HepG2 (cell line): ENCODE data around the gene SNHG17. TPM values are rescaled to one million over a fixed set of nuclear protein-coding genes. Genes with fewer than 3 reads are reported as not detected.
A peak's percentile ranks its signal among the peaks of the same experiment; 100 is the strongest.

Experiments used
- ARNTL ChIP-seq: sonication (generic); formaldehyde crosslinking; IDR thresholded peaks from 2 replicates; pipeline ENCODE4 v1.4.0; 2020; ENCODE audit warnings: mild to moderate bottlenecking, missing genetic modification reagents
- ELF3 ChIP-seq: IDR thresholded peaks from 2 replicates; pipeline ENCODE4 v1.6.1; 2016; ENCODE audit warnings: missing genetic modification reagents, missing compliant biosample characterization
- FIP1L1 ChIP-seq: fragments of 200-400 bp; formaldehyde crosslinking; IDR thresholded peaks from 2 replicates; pipeline ENCODE4 v1.6.1; 2018; ENCODE audit warnings: low read depth, mild to moderate bottlenecking, low read length, moderate library complexity, borderline replicate concordance; ENCODE audit not compliant: insufficient read depth
- GATA4 ChIP-seq: sonication (generic); IDR thresholded peaks from 2 replicates; pipeline ENCODE4 v1.6.1; 2016; ENCODE audit warnings: antibody characterized with exemption, low read depth, borderline replicate concordance
- MTF1 ChIP-seq: sonication (generic); formaldehyde crosslinking; IDR thresholded peaks from 2 replicates; pipeline ENCODE4 v1.5.0; 2020; ENCODE audit warnings: missing genetic modification reagents
- REPIN1 ChIP-seq: sonication (generic); formaldehyde crosslinking; IDR thresholded peaks from 2 replicates; pipeline ENCODE4 v1.8.0; 2022; ENCODE audit warnings: missing genetic modification reagents, low read depth, mild to moderate bottlenecking, borderline replicate concordance
- SOX6 ChIP-seq, 2 experiments: fragments of 450-650 bp in 1 of 2; sonication (generic) in 1 of 2; formaldehyde crosslinking in 1 of 2; IDR thresholded peaks; 2 replicates each; pipeline versions ENCODE4 v1.4.0 to v1.6.1; 2017 to 2020; ENCODE audit warnings: antibody characterized with exemption in 1 of 2, mild to moderate bottlenecking in 1 of 2, missing genetic modification reagents in 1 of 2
- ZNF12 ChIP-seq: sonication (generic); formaldehyde crosslinking; IDR thresholded peaks from 2 replicates; pipeline ENCODE4 v1.5.0; 2020; ENCODE audit warnings: missing genetic modification reagents
- ZNF224 ChIP-seq: sonication (generic); formaldehyde crosslinking; IDR thresholded peaks from 2 replicates; pipeline ENCODE4 v1.5.0; 2020; ENCODE audit warnings: mild to moderate bottlenecking, missing genetic modification reagents
- ZNF274 ChIP-seq: sonication (generic); formaldehyde crosslinking; IDR thresholded peaks from 2 replicates; pipeline ENCODE4 v1.5.1; 2020; ENCODE audit warnings: mild to moderate bottlenecking, missing genetic modification reagents
- ZNF430 ChIP-seq: sonication (generic); formaldehyde crosslinking; IDR thresholded peaks from 2 replicates; pipeline ENCODE4 v1.9.0; 2021; ENCODE audit warnings: mild to moderate bottlenecking, missing genetic modification reagents
- ZNF749 ChIP-seq: sonication (generic); formaldehyde crosslinking; IDR thresholded peaks from 2 replicates; pipeline ENCODE4 v1.8.0; 2022; ENCODE audit warnings: mild to moderate bottlenecking, missing genetic modification reagents, moderate library complexity, borderline replicate concordance
- polyA plus RNA-seq, 8 experiments: library from polyadenylated mRNA; depleted of rRNA in 3 of 8; stranded (reverse) in 7 of 8; unstranded in 1 of 8; fragments of >200 nt; fragmentation: Illumina TruSeq in 4 of 8; extraction: Trizol in 4 of 8; gene quantifications; 2 replicates each; pipeline versions ENCODE4 v1.2.1 to v1.2.3, GENCODE V29; 2011 to 2016; ENCODE audit warnings: low read depth in 4 of 8, missing spikeins in 1 of 8, mixed read lengths in 1 of 8; ENCODE audit not compliant: insufficient read depth in 1 of 8
- total RNA-seq, 5 experiments: library from RNA; depleted of rRNA; stranded (reverse); fragments of >200 nt; fragmentation: Illumina TruSeq; extraction: Trizol; gene quantifications; 2 replicates each; pipeline ENCODE4 v1.2.3, GENCODE V29; 2016; ENCODE audit warnings: low read depth in 1 of 5
- TF ChIP-seq, protein P1 (sequence below): sonication (generic); formaldehyde crosslinking; IDR thresholded peaks from 2 replicates; pipeline ENCODE4 v1.5.0; 2020; ENCODE audit warnings: mild to moderate bottlenecking, missing genetic modification reagents, borderline replicate concordance
- TF ChIP-seq, protein P2 (sequence below): sonication (generic); formaldehyde crosslinking; IDR thresholded peaks from 2 replicates; pipeline ENCODE4 v1.8.1; 2023; ENCODE audit warnings: missing genetic modification reagents, inconsistent platforms, borderline replicate concordance
- TF ChIP-seq, protein P3 (sequence below): sonication (generic); formaldehyde crosslinking; IDR thresholded peaks from 2 replicates; pipeline ENCODE4 v1.5.1; 2020; ENCODE audit warnings: mild to moderate bottlenecking, moderate library complexity, missing genetic modification reagents
- TF ChIP-seq, protein P4 (sequence below): sonication (generic); formaldehyde crosslinking; IDR thresholded peaks from 2 replicates; pipeline ENCODE4 v1.4.0; 2020; ENCODE audit warnings: missing genetic modification reagents
- TF ChIP-seq, protein P5 (sequence below): sonication (generic); formaldehyde crosslinking; IDR thresholded peaks from 2 replicates; pipeline ENCODE4 v1.5.0; 2020; ENCODE audit warnings: missing genetic modification reagents

Gene SNHG17
- total and polyA plus RNA-seq, 2 of the 13 experiments (the other 11 are each of a cell fraction or from before 2014, with no cell fraction given): 26.2 to 41.2 TPM

DNA sequence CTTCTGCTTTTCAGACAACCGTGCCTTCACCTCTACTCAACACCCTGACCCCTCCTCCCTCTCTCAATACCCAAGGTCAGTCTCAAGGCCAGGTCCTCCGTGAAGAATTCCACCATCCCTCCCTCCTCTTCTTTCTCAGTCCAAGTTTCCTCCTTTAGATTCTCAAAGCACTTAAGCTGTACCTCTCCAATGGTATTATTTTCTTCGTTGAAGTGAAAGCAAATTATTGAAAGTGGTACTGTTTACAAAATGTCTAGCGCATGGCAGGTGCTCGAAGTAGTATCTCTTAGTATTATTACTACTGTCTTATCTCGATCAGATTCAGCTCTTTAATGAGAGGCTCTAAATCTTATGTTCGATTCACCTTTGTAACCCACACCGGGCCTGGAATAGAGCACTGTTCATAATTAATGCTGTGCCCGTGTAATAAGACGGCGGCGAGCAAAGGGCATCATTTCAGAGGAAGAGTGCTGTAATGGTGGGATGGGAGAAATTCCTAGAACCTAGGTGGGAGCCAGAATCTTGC, 36.9 kb upstream of the SNHG17 start (continued):
- TF ChIP-seq, protein P1, sequence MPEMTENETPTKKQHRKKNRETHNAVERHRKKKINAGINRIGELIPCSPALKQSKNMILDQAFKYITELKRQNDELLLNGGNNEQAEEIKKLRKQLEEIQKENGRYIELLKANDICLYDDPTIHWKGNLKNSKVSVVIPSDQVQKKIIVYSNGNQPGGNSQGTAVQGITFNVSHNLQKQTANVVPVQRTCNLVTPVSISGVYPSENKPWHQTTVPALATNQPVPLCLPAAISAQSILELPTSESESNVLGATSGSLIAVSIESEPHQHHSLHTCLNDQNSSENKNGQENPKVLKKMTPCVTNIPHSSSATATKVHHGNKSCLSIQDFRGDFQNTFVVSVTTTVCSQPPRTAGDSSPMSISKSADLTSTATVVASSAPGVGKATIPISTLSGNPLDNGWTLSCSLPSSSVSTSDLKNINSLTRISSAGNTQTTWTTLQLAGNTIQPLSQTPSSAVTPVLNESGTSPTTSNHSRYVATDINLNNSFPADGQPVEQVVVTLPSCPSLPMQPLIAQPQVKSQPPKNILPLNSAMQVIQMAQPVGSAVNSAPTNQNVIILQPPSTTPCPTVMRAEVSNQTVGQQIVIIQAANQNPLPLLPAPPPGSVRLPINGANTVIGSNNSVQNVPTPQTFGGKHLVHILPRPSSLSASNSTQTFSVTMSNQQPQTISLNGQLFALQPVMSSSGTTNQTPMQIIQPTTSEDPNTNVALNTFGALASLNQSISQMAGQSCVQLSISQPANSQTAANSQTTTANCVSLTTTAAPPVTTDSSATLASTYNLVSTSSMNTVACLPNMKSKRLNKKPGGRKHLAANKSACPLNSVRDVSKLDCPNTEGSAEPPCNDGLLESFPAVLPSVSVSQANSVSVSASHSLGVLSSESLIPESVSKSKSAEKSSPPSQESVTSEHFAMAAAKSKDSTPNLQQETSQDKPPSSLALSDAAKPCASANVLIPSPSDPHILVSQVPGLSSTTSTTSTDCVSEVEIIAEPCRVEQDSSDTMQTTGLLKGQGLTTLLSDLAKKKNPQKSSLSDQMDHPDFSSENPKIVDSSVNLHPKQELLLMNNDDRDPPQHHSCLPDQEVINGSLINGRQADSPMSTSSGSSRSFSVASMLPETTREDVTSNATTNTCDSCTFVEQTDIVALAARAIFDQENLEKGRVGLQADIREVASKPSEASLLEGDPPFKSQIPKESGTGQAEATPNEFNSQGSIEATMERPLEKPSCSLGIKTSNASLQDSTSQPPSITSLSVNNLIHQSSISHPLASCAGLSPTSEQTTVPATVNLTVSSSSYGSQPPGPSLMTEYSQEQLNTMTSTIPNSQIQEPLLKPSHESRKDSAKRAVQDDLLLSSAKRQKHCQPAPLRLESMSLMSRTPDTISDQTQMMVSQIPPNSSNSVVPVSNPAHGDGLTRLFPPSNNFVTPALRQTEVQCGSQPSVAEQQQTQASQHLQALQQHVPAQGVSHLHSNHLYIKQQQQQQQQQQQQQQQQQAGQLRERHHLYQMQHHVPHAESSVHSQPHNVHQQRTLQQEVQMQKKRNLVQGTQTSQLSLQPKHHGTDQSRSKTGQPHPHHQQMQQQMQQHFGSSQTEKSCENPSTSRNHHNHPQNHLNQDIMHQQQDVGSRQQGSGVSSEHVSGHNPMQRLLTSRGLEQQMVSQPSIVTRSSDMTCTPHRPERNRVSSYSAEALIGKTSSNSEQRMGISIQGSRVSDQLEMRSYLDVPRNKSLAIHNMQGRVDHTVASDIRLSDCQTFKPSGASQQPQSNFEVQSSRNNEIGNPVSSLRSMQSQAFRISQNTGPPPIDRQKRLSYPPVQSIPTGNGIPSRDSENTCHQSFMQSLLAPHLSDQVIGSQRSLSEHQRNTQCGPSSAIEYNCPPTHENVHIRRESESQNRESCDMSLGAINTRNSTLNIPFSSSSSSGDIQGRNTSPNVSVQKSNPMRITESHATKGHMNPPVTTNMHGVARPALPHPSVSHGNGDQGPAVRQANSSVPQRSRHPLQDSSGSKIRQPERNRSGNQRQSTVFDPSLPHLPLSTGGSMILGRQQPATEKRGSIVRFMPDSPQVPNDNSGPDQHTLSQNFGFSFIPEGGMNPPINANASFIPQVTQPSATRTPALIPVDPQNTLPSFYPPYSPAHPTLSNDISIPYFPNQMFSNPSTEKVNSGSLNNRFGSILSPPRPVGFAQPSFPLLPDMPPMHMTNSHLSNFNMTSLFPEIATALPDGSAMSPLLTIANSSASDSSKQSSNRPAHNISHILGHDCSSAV (CRISPR knock-in tag): no peak
- TF ChIP-seq, protein P2, sequence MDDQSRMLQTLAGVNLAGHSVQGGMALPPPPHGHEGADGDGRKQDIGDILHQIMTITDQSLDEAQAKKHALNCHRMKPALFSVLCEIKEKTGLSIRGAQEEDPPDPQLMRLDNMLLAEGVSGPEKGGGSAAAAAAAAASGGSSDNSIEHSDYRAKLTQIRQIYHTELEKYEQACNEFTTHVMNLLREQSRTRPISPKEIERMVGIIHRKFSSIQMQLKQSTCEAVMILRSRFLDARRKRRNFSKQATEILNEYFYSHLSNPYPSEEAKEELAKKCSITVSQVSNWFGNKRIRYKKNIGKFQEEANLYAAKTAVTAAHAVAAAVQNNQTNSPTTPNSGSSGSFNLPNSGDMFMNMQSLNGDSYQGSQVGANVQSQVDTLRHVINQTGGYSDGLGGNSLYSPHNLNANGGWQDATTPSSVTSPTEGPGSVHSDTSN (CRISPR knock-in tag): no peak
- no peak for TF ChIP-seq MTF1 (CRISPR knock-in tag)
- no peak for TF ChIP-seq FIP1L1
- TF ChIP-seq, protein P3, sequence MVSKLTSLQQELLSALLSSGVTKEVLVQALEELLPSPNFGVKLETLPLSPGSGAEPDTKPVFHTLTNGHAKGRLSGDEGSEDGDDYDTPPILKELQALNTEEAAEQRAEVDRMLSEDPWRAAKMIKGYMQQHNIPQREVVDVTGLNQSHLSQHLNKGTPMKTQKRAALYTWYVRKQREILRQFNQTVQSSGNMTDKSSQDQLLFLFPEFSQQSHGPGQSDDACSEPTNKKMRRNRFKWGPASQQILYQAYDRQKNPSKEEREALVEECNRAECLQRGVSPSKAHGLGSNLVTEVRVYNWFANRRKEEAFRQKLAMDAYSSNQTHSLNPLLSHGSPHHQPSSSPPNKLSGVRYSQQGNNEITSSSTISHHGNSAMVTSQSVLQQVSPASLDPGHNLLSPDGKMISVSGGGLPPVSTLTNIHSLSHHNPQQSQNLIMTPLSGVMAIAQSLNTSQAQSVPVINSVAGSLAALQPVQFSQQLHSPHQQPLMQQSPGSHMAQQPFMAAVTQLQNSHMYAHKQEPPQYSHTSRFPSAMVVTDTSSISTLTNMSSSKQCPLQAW (CRISPR knock-in tag): no peak
- no peak for TF ChIP-seq ELF3 (CRISPR knock-in tag)
- TF ChIP-seq ZNF430: peak; percentile 62; the same call in 1 of the 2 replicates
- TF ChIP-seq ZNF274 (CRISPR knock-in tag): no peak
- TF ChIP-seq, protein P4, sequence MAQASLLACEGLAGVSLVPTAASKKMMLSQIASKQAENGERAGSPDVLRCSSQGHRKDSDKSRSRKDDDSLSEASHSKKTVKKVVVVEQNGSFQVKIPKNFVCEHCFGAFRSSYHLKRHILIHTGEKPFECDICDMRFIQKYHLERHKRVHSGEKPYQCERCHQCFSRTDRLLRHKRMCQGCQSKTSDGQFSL (CRISPR knock-in tag): no peak
- TF ChIP-seq SOX6 (IDR thresholded peaks at IDR 0.05): no peak
- TF ChIP-seq SOX6 (CRISPR knock-in tag; IDR thresholded peaks at IDR 0.05): no peak
- TF ChIP-seq ZNF224 (CRISPR knock-in tag): peak; percentile 34; the same call in 1 of the 2 replicates
- peak; percentile 71; the same call in 1 of the 2 replicates for TF ChIP-seq REPIN1 (CRISPR knock-in tag)
- no peak for TF ChIP-seq GATA4
- TF ChIP-seq ARNTL (CRISPR knock-in tag): no peak
- TF ChIP-seq, protein P5, sequence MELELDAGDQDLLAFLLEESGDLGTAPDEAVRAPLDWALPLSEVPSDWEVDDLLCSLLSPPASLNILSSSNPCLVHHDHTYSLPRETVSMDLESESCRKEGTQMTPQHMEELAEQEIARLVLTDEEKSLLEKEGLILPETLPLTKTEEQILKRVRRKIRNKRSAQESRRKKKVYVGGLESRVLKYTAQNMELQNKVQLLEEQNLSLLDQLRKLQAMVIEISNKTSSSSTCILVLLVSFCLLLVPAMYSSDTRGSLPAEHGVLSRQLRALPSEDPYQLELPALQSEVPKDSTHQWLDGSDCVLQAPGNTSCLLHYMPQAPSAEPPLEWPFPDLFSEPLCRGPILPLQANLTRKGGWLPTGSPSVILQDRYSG: no peak
- TF ChIP-seq ZNF12: no peak
- 0 out of 2 replicates have a peak, but pooled peaks have one; percentile 22 for TF ChIP-seq ZNF749 (CRISPR knock-in tag)
